SHP77 treated with DMSO at 0.1 percent for 48 hours (cell line): ENCODE measurements around the gene COMMD9.
"Not testable (repeated sequence)": the region's sequence is repeated elsewhere in the genome, so short reads cannot be mapped to it uniquely, and the experiment has no call there.

ENCODE experiments used
- DNase-seq: peaks from one replicate; lab custom pipeline; 2025; lab: John Stamatoyannopoulos, UW

Gene COMMD9

DNA sequence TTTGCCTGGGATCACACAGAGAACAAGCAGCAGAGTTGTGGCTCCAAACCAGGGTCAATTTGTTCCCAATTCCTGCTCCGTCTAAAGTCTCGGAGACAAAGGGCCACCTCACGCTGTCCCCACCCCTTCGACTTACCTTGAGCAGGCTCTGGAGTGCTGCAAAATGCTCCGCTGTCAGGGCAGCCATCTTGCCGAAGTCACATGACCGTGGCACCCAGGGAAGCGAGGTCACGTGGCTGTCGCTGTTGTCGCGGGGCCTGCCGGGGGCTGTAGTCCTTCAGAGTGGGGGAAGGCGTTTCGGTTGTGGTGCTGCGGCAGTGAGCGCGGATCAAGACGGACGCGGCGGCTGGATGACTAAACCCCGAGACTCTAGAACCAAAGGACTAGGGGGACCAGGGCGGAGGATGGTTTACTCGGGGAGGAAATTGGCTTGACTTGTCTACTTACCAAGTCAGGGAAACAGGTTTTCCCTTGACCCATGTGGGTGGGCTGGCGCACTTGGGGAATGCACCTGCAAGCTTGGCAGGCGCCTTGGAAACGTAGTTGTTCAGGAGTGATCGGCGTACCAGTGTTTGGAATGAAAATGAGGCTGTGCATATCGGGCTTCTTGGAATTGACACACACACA lies at the start of gene COMMD9:
TSS of gene COMMD9 (minus strand) at position 199 of the 627 bp plus-strand sequence. CDS start at position 187, 12 bp downstream.
- peak; percentile 88 for DNase-seq

DNA sequence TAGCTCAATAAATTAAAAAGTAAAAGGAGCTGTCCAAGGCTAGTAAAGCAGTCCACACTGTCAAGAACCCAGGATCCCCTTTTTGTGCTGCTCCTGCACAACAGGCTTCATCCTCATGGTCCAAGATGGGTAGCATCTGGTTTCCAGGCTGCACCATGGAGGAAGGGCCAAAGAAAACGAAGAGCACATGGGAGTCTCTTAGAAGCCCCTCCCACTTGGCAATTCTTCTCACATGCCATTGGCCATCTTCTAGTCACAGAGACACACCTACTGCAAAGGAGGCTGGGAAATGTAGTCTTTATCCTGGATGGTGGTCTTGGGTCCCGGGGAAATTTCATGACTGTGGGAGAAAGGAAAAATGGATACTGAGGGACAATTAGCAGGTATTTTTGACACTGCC lies 44.7 kb upstream of the COMMD9 start:
- no peak for DNase-seq

DNA sequence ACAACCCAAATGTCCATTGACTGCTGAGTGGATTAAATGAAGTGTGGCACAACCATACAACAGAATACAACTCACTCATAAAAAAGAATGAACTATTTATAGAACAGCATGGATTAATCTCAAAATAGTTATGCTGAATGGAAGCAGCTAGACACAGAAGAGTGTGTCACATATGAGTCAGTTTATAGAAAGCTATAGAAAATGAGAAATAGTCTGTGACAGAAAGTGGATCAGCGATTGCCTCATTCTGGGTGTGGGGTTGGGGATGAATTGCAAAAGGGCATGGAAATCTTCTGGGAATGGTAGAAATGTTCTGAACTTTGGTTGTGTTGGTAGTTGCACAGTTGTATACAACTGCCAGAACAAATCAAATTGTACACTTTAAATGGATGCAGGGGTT lies 44.2 kb upstream of the COMMD9 start:
- DNase-seq: no peak

DNA sequence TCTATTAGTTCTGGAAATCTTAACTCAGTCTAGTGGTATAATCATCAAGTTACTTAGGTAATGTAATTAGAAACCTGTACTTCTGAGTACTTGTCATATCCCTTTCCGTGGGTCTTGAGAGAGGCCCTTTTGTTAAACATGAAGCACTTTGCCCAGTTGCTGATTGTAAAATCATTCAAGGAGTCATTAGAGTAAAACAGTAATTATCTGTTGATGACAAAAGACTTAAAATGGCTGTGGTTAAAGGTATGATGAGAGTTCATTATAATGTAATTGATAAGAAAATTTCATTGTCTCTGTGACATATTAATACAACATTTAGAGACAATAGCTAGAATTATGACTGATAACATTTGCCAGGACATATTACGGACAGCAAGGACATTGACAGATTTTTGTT lies 41.2 kb upstream of the COMMD9 start:
- no peak for DNase-seq

DNA sequence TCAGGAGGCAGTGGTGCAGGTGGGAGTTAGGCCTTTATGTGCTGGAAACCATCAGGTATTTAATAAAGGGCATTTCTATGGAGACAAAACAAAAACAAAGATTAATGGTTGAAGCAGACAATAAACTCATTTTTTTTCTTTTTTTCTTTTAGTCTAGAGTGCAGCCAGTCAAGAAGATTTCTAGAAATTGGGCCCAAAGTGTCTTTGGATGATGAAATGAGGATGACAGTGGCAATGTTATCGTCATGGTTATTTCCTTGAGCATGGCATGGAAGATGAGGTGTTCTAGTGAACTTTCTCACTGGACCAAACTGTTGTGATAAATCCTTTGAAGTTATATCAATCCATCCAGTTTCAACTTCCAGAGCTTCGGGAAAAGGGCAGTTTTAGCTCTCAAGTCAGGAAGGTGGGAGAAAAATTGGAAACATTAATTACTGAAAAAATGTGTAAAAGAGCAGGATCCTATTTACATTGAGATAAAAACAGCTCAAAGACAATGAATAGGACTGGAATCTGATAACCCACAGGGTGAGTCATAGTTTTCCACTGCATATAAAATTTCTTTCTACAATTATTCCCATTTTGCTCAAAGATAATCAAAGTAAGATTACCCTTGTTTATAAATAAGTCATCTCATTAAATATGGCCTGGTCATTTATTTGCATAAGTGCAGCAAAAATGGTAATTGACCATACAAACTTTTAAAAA lies 39.9 kb upstream of the COMMD9 start:
- DNase-seq: no peak

DNA sequence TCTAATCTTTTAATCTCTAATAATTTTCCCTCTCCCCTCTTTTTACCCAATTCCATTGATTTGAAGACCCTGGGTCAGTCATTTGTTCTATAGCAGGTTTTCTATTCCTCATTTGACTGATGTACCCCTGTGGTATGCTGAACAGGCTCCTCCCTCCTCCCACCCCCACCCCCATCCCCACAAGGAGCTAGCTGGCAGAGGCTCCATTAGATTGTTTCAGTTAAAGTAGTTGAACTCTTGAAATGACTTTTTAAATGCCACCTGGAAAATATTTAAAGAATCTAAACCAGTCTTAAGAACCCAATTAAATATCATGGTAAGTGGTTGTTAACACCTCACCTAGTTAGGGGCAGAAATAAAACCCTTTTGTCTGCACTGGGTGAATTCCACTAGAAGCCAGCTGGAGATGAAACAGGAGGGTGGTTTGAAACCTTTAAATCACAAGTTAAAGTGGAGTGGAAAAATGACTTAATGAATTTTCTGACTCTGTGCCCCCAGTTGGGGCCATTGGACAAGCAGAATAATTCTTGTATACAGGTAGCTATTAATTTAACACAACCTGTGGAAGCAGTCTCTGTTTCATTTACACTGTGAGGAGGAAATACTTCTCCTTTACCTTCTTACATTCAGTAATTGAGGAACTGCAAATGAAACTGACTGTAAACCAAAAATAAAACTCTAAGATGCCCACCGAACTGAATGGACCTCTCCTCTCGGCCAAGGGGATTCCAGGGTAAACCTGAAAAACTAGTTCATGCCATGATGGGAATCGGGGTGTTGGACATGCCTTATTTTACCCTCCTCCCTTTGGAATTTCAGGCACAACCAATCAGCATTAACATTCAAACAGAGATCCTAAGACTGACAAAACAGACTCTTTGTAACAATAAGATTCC lies 37.5 kb upstream of the COMMD9 start:
- DNase-seq: no peak

DNA sequence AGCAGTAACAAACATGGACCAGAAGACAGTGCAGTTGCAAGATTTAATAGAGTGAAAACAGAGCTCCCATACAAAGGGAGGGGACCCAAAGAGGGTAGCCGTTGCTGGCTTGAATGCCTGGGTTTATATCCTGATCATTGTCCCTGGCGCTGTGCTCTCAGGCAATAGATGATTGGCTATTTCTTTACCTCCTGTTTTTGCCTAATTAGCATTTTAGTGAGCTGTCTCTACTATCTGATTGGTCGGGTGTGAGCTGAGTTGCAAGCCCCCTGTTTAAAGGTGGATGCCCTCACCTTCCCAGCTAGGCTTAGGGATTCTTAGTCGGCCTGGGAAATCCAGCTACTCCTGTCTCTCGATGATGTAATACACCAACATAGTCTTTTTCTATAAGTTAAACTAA lies 36.2 kb upstream of the COMMD9 start:
- DNase-seq: not testable (repeated sequence)

DNA sequence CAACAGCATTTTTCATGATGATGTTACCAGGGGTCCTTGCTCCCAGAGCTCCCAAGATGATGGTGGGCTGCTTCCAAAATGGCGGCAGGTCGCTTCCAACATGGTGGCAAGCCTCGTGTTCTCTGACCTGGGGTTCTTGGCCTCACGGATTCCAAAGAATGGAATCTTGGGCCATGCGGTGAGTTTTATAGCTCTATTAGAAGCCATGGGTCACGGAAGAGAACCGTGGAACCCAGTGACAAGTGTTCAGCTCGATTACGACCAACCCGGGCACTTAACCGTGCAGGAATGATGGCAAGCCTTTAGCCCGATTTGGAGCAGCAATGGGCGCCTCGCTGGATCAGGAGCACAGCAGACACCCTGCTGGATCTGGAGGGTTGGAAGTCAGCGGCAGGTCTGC lies 35.7 kb upstream of the COMMD9 start:
- not testable (repeated sequence) for DNase-seq

DNA sequence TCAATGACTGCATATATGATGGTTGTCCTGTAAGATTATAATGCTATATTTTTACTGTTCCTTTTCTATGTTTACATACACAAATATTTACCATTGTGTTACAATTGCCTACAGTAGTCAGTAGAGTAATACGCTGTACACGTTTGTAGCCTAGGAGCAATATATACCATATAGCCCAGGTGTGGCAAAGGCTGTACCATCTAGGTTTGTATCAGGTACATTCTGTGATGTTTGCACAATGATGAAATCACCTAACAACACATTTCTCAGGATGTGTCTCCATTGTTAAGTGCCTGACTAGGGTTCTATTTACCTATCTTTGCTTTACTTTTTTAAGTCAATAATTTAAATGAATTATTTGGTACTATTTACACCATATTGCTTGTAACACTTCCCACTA lies 28.8 kb upstream of the COMMD9 start:
- DNase-seq: no peak

DNA sequence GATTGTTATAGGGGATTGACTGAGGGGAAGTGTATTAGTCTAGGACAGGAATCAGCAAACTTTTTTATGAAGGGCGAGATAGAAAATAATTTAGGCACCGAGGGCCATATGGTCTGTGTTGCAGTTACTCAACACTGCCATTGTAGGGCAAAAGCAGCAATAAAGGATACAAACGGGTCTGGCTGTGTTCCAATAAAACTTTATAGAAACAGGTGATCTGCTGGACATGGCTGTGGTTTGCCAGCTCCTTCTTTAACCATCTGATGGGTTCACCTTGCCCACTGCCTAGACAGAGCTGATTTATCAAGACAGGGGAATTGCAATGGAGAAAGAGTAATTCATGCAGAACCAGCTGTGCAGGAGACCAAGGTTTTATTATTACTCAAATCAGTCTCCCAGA lies 26.8 kb upstream of the COMMD9 start:
- DNase-seq: no peak

DNA sequence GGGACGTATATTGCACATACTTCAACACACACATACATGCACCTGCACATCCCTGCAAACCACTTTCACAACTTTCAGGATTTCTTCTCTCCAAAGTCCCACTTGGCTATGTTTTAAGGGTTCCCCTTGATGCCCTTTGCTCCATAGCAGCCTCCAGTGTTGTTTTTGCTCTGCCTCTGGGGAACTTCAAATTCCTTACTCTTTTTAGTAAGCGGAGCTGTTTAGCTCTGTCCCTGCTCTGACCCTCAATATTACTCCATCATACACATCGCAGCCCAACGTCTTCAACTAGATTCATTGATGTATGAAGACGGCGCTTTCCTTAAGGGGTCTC lies 25.2 kb upstream of the COMMD9 start:
- DNase-seq: no peak

DNA sequence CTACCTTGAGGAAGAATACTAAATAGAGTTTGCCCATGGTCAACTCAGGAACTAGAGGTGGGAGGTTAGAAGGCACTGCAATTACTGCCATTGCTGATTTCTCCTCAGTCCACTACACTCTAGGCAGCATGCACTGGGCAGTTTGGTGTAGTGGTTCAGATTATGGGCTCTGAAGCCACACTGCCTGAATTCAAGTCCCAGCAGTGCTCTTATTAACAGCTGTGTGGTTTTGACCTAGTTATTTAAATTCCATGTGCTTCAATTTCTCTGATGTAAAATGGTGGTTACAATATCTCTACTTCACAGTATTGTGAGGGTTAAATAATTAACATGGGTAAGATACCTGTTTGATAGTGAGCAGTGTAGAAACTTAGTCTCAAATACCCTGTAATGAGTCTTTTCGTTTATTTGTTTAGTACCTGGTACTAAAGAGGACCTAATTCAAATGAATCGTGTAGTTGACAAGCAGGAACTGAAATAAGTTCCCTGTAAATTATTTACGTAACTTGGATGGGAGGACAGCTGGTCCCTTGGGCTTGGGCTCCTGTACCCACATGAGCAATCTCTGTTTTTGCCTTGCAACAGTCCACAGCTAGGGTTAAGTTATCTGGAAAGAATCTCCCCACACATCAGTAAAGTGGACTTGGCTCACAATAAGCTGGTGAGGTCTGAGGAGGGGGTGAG lies 24.7 kb upstream of the COMMD9 start:
- no peak for DNase-seq

DNA sequence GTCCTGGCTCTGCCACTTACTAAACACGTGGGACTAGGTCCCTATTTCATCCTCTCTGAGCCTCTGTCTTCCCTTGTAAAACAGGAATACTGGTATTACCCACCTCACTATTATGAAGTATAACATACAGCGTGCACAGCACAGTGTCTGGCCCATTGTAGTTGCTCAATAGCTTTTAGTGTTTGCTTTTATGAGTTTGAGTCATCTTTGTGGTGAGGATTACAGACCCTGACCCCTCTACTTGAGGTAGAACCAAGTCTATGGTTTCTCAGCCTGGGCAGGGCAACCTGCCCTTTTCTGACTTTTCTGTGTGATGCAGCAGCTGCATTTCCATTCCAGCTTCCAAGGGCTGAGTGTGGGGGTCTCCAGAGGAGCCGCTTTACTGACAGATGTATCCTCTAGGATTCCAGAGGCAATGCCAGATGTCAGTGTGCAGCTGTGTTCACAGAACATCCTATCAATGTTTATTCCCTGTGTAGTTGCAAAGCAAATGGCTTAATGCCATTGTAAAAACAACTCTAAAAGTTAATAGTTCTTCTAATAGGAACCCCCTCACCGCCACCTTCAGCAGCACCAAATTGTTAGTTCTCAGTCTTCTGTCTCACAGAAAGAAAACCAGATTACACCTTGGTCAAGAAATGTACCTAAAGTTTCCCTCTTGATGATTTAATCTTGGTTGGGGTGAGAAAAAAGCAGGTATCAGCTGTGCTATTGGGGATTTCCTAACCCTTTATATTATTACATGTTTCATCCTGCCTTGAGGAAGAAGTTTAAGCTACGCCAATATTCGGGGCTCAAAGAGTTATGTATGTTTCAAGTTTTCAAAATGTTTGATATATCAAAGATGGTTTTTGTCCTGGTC lies 23.6 kb upstream of the COMMD9 start:
- DNase-seq: no peak

DNA sequence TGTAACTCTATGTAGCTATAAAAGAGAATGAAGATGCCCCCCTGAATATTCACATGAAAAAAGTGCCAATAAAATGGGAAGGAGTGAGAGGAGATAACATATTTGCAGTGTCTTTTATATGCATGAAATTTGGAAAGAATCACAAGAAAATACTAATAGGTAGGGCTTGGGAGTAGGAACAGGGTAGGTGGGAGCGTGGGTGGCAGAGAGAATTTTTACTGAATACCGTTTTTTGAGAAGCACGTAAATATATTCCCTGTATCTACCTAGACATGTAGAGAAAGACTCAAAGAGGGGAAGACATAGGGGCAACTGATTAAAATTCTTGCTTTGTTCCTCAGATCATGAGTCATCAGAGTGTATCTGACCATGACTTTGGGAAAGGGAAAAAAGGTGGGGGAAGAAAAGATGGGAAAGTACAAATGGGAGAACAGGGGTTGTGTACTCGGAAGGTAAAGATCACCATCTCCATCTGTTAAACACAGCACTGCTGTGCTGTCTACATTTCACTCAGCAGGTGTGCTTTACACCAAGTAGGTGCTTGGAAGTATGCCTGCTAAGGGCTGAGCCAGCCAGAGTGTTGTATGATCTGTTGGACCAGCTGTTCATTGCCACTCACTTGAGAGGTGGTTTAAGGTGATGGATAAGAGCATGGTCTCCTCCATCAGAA lies 22.8 kb upstream of the COMMD9 start:
- peak; percentile 10 for DNase-seq

DNA sequence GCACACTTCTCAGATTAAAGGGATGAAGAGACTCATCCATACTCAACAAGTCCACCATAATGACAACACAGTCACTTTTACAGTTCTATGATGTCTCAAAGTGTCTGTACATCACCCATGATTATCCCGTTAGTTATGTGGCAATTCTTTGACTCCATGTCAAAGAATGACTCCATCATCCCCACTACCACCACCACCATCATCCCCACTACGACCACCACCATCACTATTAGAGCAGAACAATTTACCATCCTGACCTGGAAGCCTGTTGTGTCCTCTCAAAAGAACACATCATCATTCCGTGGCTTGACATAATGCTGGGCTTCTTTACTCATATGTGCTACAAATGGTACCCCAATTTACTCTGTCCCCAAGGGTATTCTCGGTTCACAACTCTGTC lies 20.6 kb upstream of the COMMD9 start:
- no peak for DNase-seq

DNA sequence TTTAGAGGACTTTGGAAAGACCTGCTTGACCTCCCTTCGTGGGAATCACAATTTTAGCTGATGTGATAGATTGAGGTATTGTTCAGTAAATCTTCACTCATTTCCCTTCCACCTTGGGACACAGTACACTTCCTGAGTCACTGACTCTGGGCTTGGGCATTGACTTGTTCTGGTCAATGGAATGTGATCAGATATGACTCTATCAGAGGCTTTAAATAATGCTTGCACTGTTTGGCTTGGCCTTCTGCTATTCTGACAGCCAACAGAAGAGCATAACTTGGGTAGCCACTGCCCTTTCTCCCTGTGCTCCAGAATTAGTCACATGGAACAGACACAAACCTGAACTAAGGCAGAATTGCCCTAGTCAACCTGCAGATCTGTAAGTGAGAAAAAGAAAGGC lies 19.4 kb upstream of the COMMD9 start:
- DNase-seq: no peak

DNA sequence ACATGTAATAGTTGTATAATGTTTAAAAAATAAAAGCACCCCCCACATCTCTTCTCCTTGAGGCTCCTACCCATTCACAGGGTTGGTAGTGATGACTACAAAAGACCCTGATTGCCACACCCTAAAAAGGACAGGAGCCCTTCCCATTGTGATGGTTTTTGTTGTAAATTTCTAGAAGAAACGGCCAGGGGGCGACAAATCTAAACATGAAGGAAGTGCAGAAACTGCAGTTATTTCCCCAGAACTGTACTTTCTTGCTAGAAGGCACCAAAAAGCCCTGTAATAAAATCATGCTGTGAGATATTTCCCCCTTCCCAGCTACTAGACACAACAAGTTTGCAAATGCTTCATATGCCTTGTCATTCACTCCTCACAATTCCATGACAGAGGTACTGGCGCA lies 17.7 kb upstream of the COMMD9 start:
- DNase-seq: no peak

DNA sequence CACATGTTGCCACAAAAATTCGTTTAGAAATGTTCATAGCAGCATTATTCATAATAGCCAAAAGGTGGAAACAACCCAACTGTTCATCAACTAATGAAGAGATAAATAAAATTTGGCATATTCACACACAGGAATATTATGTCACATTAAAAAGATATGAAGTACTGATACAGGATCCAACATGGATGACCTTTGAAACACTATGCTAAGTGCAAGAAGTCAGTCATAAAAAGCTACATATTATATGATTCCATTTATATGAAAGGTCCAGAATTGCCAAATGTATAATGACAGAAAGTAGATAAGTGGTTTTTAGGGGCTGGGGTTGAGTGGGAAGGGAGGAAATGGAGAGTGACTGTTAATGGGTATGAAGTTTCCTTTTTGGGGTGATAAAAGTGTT lies 15.8 kb upstream of the COMMD9 start:
- DNase-seq: no peak

DNA sequence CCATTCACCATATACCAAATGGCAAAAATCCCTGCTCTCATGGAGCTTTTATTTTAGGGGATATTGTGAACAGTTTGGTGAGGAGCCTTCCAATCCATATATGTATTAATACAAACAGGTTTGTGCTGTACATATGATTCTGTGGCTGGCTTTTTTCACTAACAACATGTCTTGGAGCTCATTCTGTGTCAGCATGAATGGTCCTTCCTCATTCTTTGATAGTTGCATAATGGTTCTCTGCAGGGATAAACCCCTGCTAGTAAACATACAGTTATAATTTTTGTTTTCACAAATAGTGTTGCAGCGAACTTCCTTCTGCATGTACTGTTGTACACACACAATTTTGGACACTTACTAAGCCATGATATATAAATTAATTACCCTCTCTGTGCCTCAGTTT lies 15.1 kb upstream of the COMMD9 start:
- DNase-seq: no peak

DNA sequence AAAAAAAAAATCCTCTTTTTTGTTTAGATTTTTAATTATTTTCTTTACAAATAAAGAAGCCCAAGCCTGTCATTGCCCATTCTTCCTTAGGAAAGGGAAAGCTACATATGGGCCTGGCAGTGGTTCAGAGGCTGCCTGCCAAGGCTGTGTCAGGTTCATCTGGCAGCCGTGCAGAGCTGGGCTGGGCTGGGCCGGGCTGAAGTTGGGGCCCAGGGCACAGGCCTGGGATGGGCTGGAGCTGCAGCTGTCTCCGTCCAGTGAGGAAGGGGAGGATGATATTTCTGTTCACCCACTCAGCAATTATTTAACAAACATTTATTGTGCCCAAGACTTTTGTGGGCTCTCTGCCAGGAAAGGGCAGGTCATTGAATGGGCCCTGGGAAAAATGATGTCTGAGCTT lies 11.4 kb upstream of the COMMD9 start:
- no peak for DNase-seq
